ENCODE data around the gene TTC7B.
"Not testable (repeated sequence)": the region's sequence is repeated elsewhere in the genome, so short reads cannot be mapped to it uniquely, and the experiment has no call there.

Gene TTC7B

DNA sequence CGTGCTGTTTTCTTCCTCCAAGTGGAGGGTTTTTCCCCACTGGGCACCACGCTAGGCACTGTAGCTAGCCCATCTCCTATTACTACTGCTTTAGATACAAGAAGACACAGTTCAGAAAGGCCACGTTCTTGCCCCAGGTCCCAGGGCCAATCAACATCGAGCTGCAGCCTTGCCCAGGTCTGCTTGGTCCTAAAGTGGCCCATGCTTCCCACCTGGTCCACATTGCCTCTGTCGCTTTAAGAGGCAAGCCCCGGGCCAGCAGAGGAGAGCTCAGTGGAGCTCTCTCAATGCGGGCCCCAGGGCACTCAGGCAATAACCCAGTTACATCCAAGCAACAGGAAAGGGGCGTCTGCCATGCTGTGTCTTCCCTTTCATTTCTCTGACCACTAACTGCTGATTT, 271.3 kb downstream of the TTC7B start:
- DNase-seq (ENCODE audit: low spot score) = no peak

DNA sequence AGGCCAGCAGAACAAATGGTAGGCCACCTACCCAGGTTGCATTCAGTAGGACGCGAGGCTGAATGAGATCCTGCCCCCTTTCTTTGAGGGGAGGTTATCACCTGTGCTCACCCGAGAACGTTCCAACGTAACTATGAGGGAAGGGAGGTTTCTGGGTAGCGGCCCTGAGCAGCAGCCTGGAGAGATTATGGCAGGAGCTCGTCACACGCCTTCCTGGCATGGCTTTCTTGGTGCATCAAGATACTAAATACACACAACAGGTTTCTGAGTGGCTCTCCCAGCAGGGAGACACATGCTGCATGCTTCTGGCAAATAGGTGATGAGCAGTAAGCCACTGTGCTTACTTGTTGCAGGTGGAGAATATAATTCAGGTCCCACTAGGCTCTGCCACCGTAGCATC, 271.7 kb downstream of the TTC7B start:
- no peak for DNase-seq (ENCODE audit: low spot score)

GRCh38 chr14:90543876-90544275, 272.4 kb downstream of the TTC7B start:
- no peak for DNase-seq (ENCODE audit: low spot score)

DNA sequence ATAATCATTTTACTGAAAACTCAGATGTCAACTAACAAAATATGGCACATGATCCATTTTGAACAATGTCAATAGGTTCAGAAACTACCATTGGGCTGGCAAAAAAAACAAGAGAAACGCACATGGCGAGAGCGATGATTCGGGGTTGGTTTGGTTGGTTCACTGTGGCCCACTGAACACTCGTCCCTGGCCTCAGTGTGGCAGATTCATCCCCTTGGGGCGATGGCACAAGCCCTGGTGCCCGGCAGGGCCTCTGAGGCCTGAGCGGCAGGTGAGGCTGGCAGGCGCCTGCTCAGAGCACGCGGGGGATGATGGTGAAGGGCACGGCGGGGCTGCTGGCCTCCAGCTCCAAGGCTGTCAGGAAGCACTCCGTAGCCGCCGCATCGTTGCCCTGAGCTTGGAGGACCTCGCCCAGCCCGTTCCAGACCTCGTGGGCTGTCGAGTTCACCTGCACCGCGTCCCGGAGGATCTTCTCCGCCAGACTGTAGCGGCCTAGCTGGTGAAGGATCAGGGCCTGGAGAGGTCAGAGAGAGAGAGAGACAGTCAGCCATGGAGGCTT, 275.1 kb downstream of the TTC7B start:
- DNase-seq (ENCODE audit: low spot score) = no peak

DNA sequence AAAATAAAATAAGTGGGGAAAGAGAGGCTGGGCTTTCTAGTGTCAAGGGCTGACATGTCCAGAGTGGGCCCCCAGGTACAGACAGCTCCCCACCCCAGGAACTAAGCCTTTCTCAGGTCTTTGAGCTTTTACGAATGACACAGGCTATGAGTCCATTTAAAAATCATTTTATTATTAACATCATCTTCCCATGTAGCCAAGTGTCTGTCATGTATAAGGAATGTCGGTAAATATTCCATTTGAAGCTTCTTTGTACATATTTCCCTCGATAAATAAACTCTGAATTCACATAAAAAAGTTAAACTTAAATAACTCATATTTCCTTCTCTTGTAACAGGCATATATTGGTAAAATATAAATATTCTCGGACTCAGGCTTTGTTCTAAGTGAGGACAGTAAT, 275.8 kb downstream of the TTC7B start:
- no peak for DNase-seq (ENCODE audit: low spot score)

GRCh38 chr14:90539996-90540395, 276.2 kb downstream of the TTC7B start:
- DNase-seq (ENCODE audit: low spot score) = no peak

DNA sequence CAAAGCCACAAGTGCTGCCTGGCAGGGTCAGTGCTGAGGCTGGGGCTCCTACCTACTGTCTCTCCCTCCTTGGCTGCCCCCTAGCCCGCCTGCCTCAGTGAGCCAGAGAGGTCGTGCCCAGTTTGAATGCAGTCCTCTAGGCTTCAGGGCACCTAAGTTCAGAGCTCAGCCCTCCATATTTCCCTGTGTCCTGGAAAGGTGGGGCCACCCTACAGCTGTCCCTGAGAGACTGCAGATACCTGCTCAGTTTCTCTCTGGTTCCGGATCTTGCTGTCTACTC, 276.8 kb downstream of the TTC7B start:
- no peak for DNase-seq (ENCODE audit: low spot score)

DNA sequence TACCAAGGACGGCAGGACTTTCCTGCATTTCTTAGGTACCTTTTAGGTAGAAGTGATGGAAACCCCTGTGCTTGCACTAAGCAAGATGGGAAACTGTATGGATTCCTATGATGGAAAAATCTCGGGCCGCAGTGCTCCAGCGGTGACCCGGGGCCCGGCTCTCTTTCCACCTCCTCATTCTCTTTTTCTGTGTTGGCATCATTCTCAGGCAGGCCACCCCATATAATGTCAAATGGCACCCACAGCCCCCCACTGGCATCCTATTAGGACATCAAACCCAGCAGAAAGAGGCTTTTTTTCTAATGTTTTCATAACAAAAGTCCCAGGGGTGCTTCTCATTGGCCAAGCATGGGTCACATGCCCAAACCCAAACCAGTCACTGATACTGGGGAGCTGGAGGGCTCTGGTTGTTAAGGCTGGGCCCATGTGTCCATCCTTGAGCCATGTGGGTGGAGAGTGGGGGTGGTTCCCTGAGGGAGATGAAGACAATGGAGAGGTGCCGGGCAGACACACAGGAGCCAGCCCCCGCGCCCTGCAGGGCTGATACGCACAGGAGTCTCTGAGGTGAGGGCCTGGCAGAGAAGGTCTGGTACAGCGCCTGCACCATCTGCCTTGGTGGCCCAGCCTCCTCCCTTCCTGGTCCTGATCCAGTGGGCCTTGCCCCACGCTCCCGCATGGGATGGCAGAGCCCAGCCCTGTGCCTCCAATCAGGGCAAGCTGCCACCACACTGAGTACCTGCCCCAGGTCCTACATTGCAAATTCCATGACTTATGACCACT, 277.3 kb downstream of the TTC7B start:
- no peak for DNase-seq (ENCODE audit: low spot score)

DNA sequence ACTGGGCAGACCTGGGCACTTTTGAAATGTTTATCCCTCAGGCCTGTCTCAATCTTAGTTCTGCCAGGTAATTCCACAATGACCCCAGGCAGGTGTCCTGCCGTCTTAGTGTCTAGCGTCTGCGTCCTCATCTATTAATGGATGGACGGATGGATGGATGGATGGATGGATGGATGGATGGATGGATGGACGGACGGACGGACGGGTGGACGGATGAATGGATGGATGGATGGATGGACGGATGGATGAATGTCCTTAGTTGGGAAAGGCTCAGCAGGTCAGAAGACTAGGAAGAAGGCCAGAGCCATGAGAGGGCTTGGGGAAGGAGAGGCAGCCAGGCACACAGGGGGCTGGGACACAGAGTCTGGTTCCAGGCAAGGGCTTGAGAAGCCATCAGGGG, 278.1 kb downstream of the TTC7B start:
- no peak for DNase-seq (ENCODE audit: low spot score)

DNA sequence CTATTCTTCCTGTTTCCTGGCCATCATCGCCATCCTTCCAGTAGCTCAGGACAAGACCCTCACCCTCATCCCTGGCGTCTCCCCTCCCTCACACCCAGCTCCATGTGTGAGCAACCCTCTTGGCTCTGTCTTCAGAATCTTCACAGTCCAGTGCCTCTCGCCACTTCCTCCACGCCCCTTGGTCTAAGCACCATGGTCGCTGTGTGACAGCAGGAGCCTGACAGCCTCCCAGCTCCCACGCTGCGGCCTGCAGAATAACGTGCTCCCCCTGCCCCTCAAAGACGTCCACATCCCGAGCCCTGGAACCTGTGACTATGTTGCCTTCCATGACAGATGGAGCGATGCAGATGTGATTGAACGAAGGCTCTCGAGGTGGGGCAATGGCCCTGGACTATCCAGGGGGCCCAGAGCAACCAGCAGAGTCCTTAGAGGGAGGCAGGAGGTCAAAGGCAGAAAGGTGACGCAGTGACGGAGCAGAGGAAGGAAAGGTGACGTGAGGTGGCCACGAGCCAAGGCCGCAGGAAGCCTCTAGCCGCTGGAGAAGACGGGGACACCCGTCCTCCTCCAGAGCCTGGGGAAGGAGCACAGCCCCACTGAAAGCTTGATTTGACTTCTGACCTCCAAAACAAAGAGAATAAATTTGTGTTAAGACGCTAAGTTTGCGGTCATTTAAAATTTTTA, 279.6 kb downstream of the TTC7B start:
- no peak for DNase-seq (ENCODE audit: low spot score)

DNA sequence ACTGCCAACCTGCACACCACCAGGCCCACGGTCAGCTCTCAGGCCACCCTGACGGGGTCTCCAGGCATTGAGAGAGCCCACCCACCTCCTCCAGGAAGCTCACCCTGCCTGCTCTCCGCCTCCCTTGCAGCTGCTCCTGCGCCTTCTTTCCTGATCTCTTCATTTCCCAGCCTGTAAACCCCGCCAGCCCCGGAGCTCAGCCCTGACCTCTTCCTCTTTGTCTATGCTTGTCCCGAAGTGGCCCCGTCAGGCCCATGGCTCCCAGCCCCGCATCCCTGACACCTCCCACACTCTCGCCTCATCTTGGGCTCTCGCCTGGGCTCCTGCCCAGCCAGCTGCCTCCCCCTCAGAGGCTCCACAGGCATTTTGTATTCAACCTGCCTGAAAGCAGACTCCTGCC, 280.1 kb downstream of the TTC7B start:
- no peak for DNase-seq (ENCODE audit: low spot score)

- DNase-seq (ENCODE audit: low spot score) = no peak
These were observed 280.6 kb downstream of the TTC7B start for GRCh38 chr14:90535556-90536090.

GRCh38 chr14:90534838-90535555, 281.2 kb downstream of the TTC7B start:
- no peak for DNase-seq (ENCODE audit: low spot score)

DNA sequence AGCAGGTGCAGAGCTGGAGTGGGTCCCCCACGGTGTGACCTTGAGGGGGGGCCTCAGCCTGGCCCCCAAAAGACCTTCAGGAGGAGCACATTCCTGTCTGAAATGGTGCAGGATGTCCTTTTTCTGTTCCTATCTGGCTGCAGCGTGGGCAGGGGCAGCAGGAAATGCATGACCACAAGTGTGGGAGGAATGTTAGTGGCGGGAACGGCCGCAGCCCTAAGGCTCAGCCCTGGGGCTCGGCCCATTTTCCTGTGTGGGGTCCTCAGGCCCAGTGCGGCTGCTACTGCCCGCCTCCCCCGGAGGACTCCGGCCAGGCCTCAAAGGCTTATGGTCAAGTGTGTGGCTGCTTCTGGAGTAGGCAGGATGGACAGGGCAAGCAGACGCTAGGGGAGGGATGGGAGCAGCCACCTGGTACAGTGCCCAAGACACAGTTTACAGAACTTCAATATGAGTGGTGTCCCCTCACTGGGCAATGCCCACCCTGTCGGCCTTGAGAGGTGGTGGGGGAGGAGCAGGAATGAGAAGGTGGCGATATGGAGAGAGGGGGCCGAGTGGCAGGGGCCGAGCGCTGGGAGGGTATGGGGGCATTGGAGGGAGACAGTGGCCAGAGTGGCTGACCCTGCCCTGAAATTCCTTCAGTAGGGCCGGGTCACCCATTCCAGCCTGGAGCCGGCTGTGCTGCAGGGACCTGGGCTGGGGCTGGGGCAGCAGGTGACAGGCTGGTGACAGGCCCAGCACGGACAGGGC, 282.0 kb downstream of the TTC7B start:
- DNase-seq (ENCODE audit: low spot score) = peak; percentile 47

GRCh38 chr14:90533591-90534021, 282.6 kb downstream of the TTC7B start:
- DNase-seq (ENCODE audit: low spot score) = no peak

DNA sequence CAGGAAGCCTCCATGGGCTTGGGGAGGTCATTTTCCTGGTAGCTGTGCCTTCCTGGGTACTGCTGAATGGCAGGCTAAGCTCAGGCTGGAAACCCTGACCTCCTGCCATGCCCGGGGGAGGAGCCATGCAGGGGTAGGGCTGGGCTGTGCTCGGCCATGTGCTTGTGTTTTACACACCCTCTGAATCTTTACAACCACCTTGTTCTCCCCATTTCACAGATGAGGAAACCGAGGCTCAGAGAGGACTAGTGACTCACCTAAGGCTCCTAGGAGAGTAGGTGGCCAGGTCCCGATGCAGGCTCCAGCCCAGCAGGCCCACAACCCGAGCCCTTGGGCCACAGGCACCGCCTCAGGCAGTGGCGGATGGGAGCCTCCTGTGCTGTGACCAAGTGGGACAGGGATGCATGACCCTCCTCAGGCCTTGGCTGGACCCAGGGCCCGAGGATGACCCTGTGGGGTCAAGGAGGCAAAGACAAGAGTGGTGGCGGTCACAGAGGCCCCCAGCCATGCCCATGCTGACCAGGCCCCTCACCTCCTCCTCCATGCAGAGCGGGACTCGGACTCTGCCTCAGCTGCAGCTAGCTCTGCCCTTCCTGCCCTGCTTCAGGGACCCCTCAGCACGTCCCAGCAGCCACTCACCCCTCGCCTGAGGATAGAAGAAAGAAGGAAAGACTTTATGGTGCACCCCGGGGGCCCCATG, 283.3 kb downstream of the TTC7B start:
- DNase-seq (ENCODE audit: low spot score) = no peak

DNA sequence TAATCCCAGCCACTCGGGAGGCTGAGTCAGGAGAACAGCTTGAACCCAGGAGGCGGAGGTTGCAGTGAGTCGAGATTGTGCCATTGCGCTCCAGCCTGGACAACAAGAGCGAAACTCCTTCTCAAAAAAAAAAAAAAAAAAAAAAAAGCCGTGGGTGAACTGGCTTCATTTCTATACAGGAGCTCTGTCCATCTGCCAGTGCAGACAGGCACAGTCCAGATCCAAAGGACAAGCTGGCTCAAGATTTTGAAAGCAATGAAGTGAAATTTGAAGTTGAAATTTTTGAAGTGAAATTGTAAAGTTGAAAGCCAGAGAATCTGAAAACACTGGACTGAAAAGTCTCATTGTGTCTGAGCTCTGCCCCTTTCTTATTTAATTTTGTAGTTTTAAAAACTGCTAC, 284.7 kb downstream of the TTC7B start:
- DNase-seq (ENCODE audit: low spot score) = no peak

DNA sequence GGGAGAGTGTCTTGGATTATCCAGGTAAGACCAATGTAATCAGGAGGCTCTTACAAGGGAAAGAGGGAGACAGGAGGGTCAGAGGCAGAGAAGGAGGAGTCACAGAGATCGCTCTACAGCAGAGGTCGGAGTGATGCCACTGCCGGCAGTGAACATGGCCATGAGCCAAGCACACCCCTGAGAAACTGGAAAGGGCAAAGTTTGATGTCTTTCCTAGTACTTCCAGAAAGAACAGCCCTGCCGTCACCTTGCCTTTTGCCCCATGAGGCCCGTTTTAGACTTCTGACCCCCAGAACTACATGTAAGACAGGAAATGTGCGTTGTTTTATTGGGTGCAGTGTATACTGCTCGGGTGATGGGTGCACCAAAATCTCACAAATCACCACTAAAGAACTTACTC, 285.7 kb downstream of the TTC7B start:
- DNase-seq (ENCODE audit: low spot score) = no peak

DNA sequence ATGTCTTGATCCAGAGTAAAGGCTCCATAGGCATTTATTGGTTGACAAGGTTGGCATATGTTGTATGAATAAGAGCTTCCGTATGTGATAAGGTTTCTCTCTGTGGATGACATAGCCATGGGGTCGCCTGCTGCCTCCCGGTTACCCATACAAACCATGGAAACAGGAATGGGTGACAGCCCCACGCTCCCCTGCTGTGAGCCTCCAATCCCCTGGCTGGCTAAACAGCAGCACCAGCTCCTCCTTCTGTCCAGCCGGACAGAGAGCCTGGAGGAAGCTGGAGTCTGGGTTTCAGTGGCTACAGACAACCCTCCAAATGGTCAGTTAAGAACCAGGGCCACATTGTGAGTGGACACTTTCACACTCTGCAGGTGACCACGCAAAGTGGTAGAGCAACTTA, 288.3 kb downstream of the TTC7B start:
- DNase-seq (ENCODE audit: low spot score) = no peak

GRCh38 chr14:90526536-90526935, 289.7 kb downstream of the TTC7B start:
- DNase-seq (ENCODE audit: low spot score) = not testable (repeated sequence)

- not testable (repeated sequence) for DNase-seq (ENCODE audit: low spot score)
These were observed 290.7 kb downstream of the TTC7B start for GRCh38 chr14:90525353-90526028.

Measured in GM03348 (cell line).